WTC11 (cell line): ENCODE data around the gene ACTC1. TPM values are rescaled to one million over a fixed set of nuclear protein-coding genes. Genes with fewer than 3 reads are reported as not detected.

Experiments used
- ATAC-seq: fragments of 200-7000 bp; cut with Tn5 transposase; 2 replicates; pipeline ENCODE4 v1.10.0; 2021; ENCODE audit warnings: mild to moderate bottlenecking, moderate library complexity
- CTCF ChIA-PET: fragments of 300-600 bp; sonication (Branson Sonifier 250); formaldehyde crosslinking; loops from one replicate; lab custom pipeline; 2021; ENCODE audit warnings: antibody characterized with exemption; lab: Charles Lee
- POLR2A ChIA-PET: fragments of 350-600 bp; sonication (Branson Sonifier 250); formaldehyde crosslinking; loops from one replicate; lab custom pipeline; 2021; ENCODE audit warnings: antibody characterized with exemption; lab: Charles Lee
- DNase-seq: peaks from one replicate; pipeline ENCODE4 v3.0.0; 2021; ENCODE audit warnings: low spot score
- H3K27ac Mint-ChIP-seq: 2 replicates; pipeline ENCODE4 v1.8.0; 2021; ENCODE audit warnings: mixed read lengths
- H3K27me3 Mint-ChIP-seq: 2 replicates; pipeline ENCODE4 v1.8.0; 2021; ENCODE audit warnings: low read depth, mild to moderate bottlenecking, moderate library complexity, mixed read lengths
- H3K36me3 Mint-ChIP-seq: 2 replicates; pipeline ENCODE4 v1.8.0; 2021; ENCODE audit warnings: mixed read lengths
- H3K4me1 Mint-ChIP-seq: 2 replicates; pipeline ENCODE4 v1.8.0; 2022; ENCODE audit warnings: mixed read lengths
- H3K4me3 Mint-ChIP-seq: 2 replicates; pipeline ENCODE4 v1.8.0; 2021; ENCODE audit warnings: mild to moderate bottlenecking, moderate library complexity, mixed read lengths
- H3K9me3 Mint-ChIP-seq: 2 replicates; pipeline ENCODE4 v1.8.0; 2021; ENCODE audit warnings: mixed read lengths
- AFF4 ChIP-seq: sonication (generic); formaldehyde crosslinking; IDR thresholded peaks from 2 replicates; pipeline ENCODE4 v1.8.1; 2023; ENCODE audit warnings: mild to moderate bottlenecking, missing genetic modification reagents, borderline replicate concordance
- ATF1 ChIP-seq: sonication (generic); formaldehyde crosslinking; IDR thresholded peaks from 2 replicates; pipeline ENCODE4 v1.8.1; 2023; ENCODE audit warnings: mild to moderate bottlenecking, moderate library complexity, missing genetic modification reagents
- EMX1 ChIP-seq: fragments of 250-450 bp; sonication (Bioruptor Pico); IDR thresholded peaks from 2 replicates; pipeline ENCODE4 v1.8.0; 2021; ENCODE audit warnings: mild to moderate bottlenecking
- FOXK1 ChIP-seq: sonication (generic); formaldehyde crosslinking; IDR thresholded peaks from 2 replicates; pipeline ENCODE4 v1.8.0; 2022; ENCODE audit warnings: mild to moderate bottlenecking, moderate library complexity, missing genetic modification reagents
- FOXP1 ChIP-seq: sonication (generic); formaldehyde crosslinking; IDR thresholded peaks from 2 replicates; pipeline ENCODE4 v1.8.0; 2022; ENCODE audit warnings: missing genetic modification reagents, mild to moderate bottlenecking, moderate library complexity, borderline replicate concordance
- IRF1 ChIP-seq: sonication (generic); formaldehyde crosslinking; IDR thresholded peaks from 2 replicates; pipeline ENCODE4 v1.8.0; 2023; ENCODE audit warnings: missing genetic modification reagents
- JUN ChIP-seq: sonication (generic); formaldehyde crosslinking; IDR thresholded peaks from 2 replicates; pipeline ENCODE4 v1.8.0; 2023; ENCODE audit warnings: mild to moderate bottlenecking, missing genetic modification reagents
- KAT7 ChIP-seq: sonication (generic); formaldehyde crosslinking; IDR thresholded peaks from 2 replicates; pipeline ENCODE4 v1.8.1; 2023; ENCODE audit warnings: missing genetic modification reagents, mild to moderate bottlenecking, borderline replicate concordance
- MXD4 ChIP-seq: fragments of 250-450 bp; sonication (Bioruptor Pico); IDR thresholded peaks from 2 replicates; pipeline ENCODE4 v1.8.0; 2021; ENCODE audit warnings: mild to moderate bottlenecking, moderate library complexity, borderline replicate concordance
- NFATC4 ChIP-seq: fragments of 250-450 bp; sonication (Bioruptor Pico); IDR thresholded peaks from 2 replicates; pipeline ENCODE4 v1.9.0; 2021; ENCODE audit warnings: mild to moderate bottlenecking
- NFYB ChIP-seq: sonication (generic); formaldehyde crosslinking; conservative IDR thresholded peaks from 2 replicates; pipeline ENCODE4 v1.8.0; 2022; ENCODE audit warnings: low read depth, missing genetic modification reagents
- NR2C2 ChIP-seq: sonication (generic); formaldehyde crosslinking; IDR thresholded peaks from 2 replicates; pipeline ENCODE4 v1.8.0; 2022; ENCODE audit warnings: mild to moderate bottlenecking, missing genetic modification reagents
- PREB ChIP-seq: sonication (generic); formaldehyde crosslinking; IDR thresholded peaks from 2 replicates; pipeline ENCODE4 v1.8.1; 2022; ENCODE audit warnings: mild to moderate bottlenecking, missing genetic modification reagents, moderate library complexity, borderline replicate concordance
- RORB ChIP-seq: fragments of 250-450 bp; sonication (Bioruptor Pico); IDR thresholded peaks from 2 replicates; pipeline ENCODE4 v1.9.0; 2021; ENCODE audit warnings: mild to moderate bottlenecking
- SOX15 ChIP-seq: fragments of 250-450 bp; sonication (Bioruptor Pico); IDR thresholded peaks from 2 replicates; pipeline ENCODE4 v1.9.0; 2021; ENCODE audit warnings: mild to moderate bottlenecking
- SP1 ChIP-seq: sonication (generic); formaldehyde crosslinking; conservative IDR thresholded peaks from 2 replicates; pipeline ENCODE4 v1.8.1; 2022; ENCODE audit warnings: missing genetic modification reagents
- TCF7 ChIP-seq: sonication (generic); formaldehyde crosslinking; IDR thresholded peaks from 2 replicates; pipeline ENCODE4 v1.8.0; 2022; ENCODE audit warnings: mild to moderate bottlenecking, low read depth, missing genetic modification reagents, moderate library complexity
- ZBTB43 ChIP-seq: sonication (generic); formaldehyde crosslinking; IDR thresholded peaks from 2 replicates; pipeline ENCODE4 v1.8.1; 2023; ENCODE audit warnings: mild to moderate bottlenecking, missing genetic modification reagents
- ZNF232 ChIP-seq: sonication (generic); formaldehyde crosslinking; IDR thresholded peaks from 2 replicates; pipeline ENCODE4 v1.8.0; 2022; ENCODE audit warnings: mild to moderate bottlenecking, missing genetic modification reagents
- total RNA-seq: library from RNA; stranded (reverse); gene quantifications from 3 replicates; pipeline ENCODE4 v1.2.3, GENCODE V29; 2021

ACTC1 gene
- total RNA-seq, 1 experiment from 2014 or later, result 12.6 TPM

- Mint-ChIP-seq H3K36me3 (no peaks in the 10 kb centered on the region), H3K27me3 (no peaks in the 10 kb centered on the region), H3K9me3 (no peaks in the 10 kb centered on the region), H3K27ac (no peak overlapping the region), H3K4me1 (peaks cover 9% of the 10 kb centered on the region), H3K4me3 (no peak overlapping the region)
- DNase-seq, result no peak
- ATAC-seq, result no peak
- ChIA-PET POLR2A (no interaction called here), CTCF (interaction anchor here (1.8 kb wide), 1 partner anchor 57 kb away, joined by 5 read pairs; no protein-coding TSS in a partner anchor)
- TF ChIP-seq SOX15 (CRISPR knock-in tag), result no peak
- TF ChIP-seq JUN (CRISPR knock-in tag), result no peak
- TF ChIP-seq ATF1, result no peak
- TF ChIP-seq ZNF232 (CRISPR knock-in tag), result no peak
- no peak for TF ChIP-seq AFF4
- TF ChIP-seq FOXP1 (CRISPR knock-in tag), result no peak
- no peak for TF ChIP-seq TCF7 (CRISPR knock-in tag)
- no peak for TF ChIP-seq PREB (CRISPR knock-in tag)
- no peak for TF ChIP-seq FOXK1 (CRISPR knock-in tag)
- no peak for TF ChIP-seq MXD4 (CRISPR knock-in tag)
- TF ChIP-seq NFATC4, result no peak
- TF ChIP-seq KAT7 (CRISPR knock-in tag), result no peak
Observed at GRCh38 chr15:34765741-34766140, 29.6 kb downstream of the ACTC1 start.

DNA sequence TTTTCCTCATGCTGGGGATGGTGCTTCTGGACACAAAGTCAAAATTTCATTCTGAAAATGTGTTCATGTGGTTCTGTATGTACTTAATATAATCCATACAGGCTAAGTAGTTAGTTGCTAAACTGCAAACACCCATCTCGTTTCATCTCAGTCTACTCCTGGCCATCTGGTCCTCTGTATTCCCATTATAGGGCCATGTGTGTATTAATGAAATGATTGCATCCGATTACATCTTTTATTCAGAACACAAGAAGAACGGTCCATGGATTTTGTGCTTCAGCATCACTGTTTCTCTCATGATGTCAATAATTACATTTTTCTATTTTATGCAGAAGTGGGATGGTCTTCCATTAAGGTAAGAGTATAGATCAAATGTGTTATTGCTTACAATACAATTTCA is 34.4 kb downstream of the ACTC1 start:
- ATAC-seq (no peak), DNase-seq (no peak)
- Mint-ChIP-seq H3K27me3 (peaks cover 34% of the 10 kb centered on the region), H3K4me1 (peaks cover 6% of the 10 kb centered on the region), H3K27ac (no peak overlapping the region), H3K4me3 (no peak overlapping the region), H3K9me3 (no peaks in the 10 kb centered on the region), H3K36me3 (no peaks in the 10 kb centered on the region)
- ChIA-PET POLR2A (no interaction called here), CTCF (no interaction called here)
- no peak for TF ChIP-seq RORB (CRISPR knock-in tag)
- TF ChIP-seq MXD4 (CRISPR knock-in tag), result no peak
- TF ChIP-seq EMX1, result no peak
- no peak for TF ChIP-seq SP1
- no peak for TF ChIP-seq ZBTB43 (CRISPR knock-in tag)
- no peak for TF ChIP-seq NR2C2 (CRISPR knock-in tag)
- no peak for TF ChIP-seq NFYB (CRISPR knock-in tag)
- TF ChIP-seq IRF1 (CRISPR knock-in tag), result no peak
